GM19397 (cell line): Measurements from ENCODE around the gene SMIM14.
"Not testable (repeated sequence)": the region's sequence is repeated elsewhere in the genome, so short reads cannot be mapped to it uniquely, and the experiment has no call there.

ENCODE experiments used
- ATAC-seq: cut with Tn5 transposase; IDR thresholded peaks from one replicate; pipeline ENCODE4 v1.9.1; 2021; ENCODE audit warnings: mild to moderate bottlenecking, moderate library complexity; ENCODE audit not compliant: unreplicated experiment

SMIM14 gene

GRCh38 chr4:39510348-39510929, 128.2 kb downstream of the SMIM14 start:
- no peak for ATAC-seq

DNA sequence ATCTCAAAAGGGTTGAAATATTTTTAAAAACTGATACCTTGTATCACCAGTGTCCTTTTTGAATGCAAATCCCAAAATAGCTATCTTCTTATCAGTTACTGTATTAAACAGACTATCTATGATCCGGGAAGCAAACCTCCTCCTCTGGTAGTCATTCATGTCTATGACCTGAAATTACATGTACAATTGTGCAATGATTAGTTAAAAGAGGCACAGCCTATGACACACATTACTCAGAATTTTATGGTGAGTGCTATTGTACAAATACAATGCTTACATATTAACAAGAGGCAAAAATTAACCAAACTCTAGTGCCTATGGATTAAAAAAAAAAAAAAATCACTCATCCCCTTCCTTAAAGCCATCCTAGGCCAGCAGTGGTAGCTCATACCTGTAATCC, 133.1 kb downstream of the SMIM14 start:
- no peak for ATAC-seq

DNA sequence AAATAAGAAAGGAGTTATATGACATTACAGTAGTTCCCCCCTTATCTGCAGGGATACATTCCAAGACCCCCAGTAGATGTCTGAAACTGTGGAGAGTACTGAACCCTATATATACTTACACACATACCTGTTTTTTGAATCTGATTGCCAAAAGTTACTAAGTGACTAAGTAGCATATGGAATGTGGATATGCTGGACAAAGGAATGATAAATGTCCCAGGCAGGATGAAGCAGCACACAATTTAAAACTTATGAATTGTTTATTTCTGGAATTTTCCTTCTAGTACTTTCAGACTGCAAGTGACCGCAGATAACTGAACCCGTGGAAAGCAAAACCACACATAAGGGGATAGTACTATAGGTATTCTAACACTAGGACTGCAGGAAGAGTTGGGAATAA, 134.1 kb downstream of the SMIM14 start:
- ATAC-seq, result no peak

DNA sequence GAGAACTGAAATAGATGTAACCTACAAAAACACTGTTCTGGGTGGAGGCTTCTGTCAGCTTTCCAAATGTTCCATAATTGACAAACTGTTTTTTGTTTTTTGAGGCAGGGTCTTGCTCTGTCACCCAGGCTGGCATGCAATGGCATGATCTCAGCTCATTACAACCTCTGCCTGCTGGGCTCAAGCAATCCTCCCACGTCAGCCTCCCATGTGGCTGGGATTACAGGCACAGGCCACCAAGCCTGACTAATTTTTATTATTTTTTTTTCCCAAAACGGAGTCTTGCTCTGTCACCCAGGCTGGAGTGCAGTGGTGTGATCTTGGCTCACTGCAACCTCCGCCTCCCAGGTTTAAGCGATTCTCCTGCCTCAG, 136.0 kb downstream of the SMIM14 start:
- not testable (repeated sequence) for ATAC-seq

- ATAC-seq, result no peak
Observed at GRCh38 chr4:39502019-39502663, 136.5 kb downstream of the SMIM14 start.

GRCh38 chr4:39498727-39499020, 140.0 kb downstream of the SMIM14 start:
- no peak for ATAC-seq

- ATAC-seq, result no peak
Observed at GRCh38 chr4:39497909-39498726, 140.5 kb downstream of the SMIM14 start.
